A673 (cell line): ENCODE data around the gene GLRA2. TPM values are rescaled to one million over a fixed set of nuclear protein-coding genes. Genes with fewer than 3 reads are reported as not detected.

Source experiments
- Bru-seq: library from RNA; stranded (reverse); fragments of 400-500 nt; gene quantifications from one replicate; lab custom pipeline; 2021; lab: Mats Ljungman, UMichigan
- BruChase-seq, 2 experiments: library from RNA; stranded (reverse); fragments of 400-500 nt; gene quantifications; one replicate each; lab custom pipeline; 2021; lab: Mats Ljungman, UMichigan
- BruUV-seq: library from RNA; stranded (reverse); fragments of 400-500 nt; replicated peaks from 2 replicates; lab custom pipeline; 2021; lab: Mats Ljungman, UMichigan
- CTCF ChIA-PET: fragments of 300-600 bp; sonication (Branson Sonifier 250); formaldehyde crosslinking; loops from one replicate; lab custom pipeline; 2022; ENCODE audit warnings: antibody characterized with exemption; lab: Charles Lee
- POLR2A ChIA-PET: fragments of 300-600 bp; sonication (Branson Sonifier 250); formaldehyde crosslinking; loops from one replicate; lab custom pipeline; 2022; ENCODE audit warnings: antibody characterized with exemption; ENCODE audit not compliant: low non-redundant PET; lab: Charles Lee
- DNase-seq: peaks from one replicate; pipeline ENCODE4 v3.0.0-alpha.2; 2015; ENCODE audit warnings: low spot score
- H3K27ac ChIP-seq: fragments of 200-600 bp; sonication (generic); 2 replicates; pipeline ENCODE4 v1.5.1; 2016; ENCODE audit warnings: mixed run types, low read depth, mild to moderate bottlenecking, mixed read lengths, antibody characterized with exemption, low read length; ENCODE audit not compliant: poor library complexity, severe bottlenecking
- H3K27me3 ChIP-seq: fragments of 200-600 bp; sonication (generic); replicated peaks from 2 replicates; pipeline ENCODE4 v1.6.1; 2017; ENCODE audit warnings: mixed run types, low read depth, mild to moderate bottlenecking, mixed read lengths, antibody characterized with exemption, low read length; ENCODE audit not compliant: insufficient read depth, poor library complexity
- H3K36me3 ChIP-seq: fragments of 200-600 bp; sonication (generic); 2 replicates; pipeline ENCODE4 v1.6.1; 2016; ENCODE audit warnings: mixed run types, mild to moderate bottlenecking, mixed read lengths, antibody characterized with exemption, low read length; ENCODE audit not compliant: insufficient read depth, poor library complexity, severe bottlenecking
- H3K4me1 ChIP-seq: fragments of 200-600 bp; sonication (generic); 2 replicates; pipeline ENCODE4 v1.6.1; 2017; ENCODE audit warnings: mixed run types, mild to moderate bottlenecking, mixed read lengths, antibody characterized with exemption, low read length; ENCODE audit not compliant: insufficient read depth, poor library complexity, severe bottlenecking
- H3K4me3 ChIP-seq: fragments of 200-600 bp; sonication (generic); 2 replicates; pipeline ENCODE4 v1.5.1; 2016; ENCODE audit warnings: low read depth, mixed run types, mild to moderate bottlenecking, mixed read lengths, low read length; ENCODE audit not compliant: poor library complexity, severe bottlenecking
- H3K9me3 ChIP-seq: fragments of 200-600 bp; sonication (generic); 2 replicates; pipeline ENCODE4 v1.6.1; 2016; ENCODE audit warnings: mixed run types, low read depth, mild to moderate bottlenecking, mixed read lengths, antibody characterized with exemption, low read length; ENCODE audit not compliant: poor library complexity, severe bottlenecking
- EZH2 ChIP-seq: fragments of 200-600 bp; sonication (generic); IDR thresholded peaks from 2 replicates; pipeline ENCODE4 v1.6.1; 2017; ENCODE audit warnings: borderline replicate concordance, low read depth, mild to moderate bottlenecking, mixed read lengths, antibody characterized with exemption, low read length; ENCODE audit not compliant: poor library complexity, severe bottlenecking
- intact Hi-C: fragments of 100-400 bp; cut with micrococcal nuclease; formaldehyde crosslinking; loops from one replicate; pipeline ENCODE4 v1.10.0; 2022; ENCODE audit not compliant: unreplicated experiment
- long read RNA-seq: library from polyadenylated mRNA; stranded (forward); transcript quantifications from one replicate; pipeline ENCODE4 v2.0.0, GENCODE V29; 2022
- total RNA-seq: library from RNA; stranded (reverse); gene quantifications from 2 replicates; pipeline ENCODE4 v1.2.3, GENCODE V29; 2021
- TF ChIP-seq, protein P1 (sequence below): fragments of 300-800, 200-600 bp; sonication (generic); conservative IDR thresholded peaks from 2 replicates; pipeline ENCODE4 v1.5.1; 2017; ENCODE audit warnings: low read depth, mild to moderate bottlenecking, antibody characterized with exemption, low read length, moderate library complexity, mixed read lengths

GLRA2 gene
- total RNA-seq: not detected in 2 replicates
- percentile 0 among the genes with signal in this experiment for Bru-seq, nascent RNA
- not detected for BruChase-seq, experiment 1, labeled RNA remaining after a 2-hour chase
- BruChase-seq, experiment 2, labeled RNA remaining after a 6-hour chase: percentile 0 among the genes with signal in this experiment
- long read RNA-seq: 0 reads

DNA sequence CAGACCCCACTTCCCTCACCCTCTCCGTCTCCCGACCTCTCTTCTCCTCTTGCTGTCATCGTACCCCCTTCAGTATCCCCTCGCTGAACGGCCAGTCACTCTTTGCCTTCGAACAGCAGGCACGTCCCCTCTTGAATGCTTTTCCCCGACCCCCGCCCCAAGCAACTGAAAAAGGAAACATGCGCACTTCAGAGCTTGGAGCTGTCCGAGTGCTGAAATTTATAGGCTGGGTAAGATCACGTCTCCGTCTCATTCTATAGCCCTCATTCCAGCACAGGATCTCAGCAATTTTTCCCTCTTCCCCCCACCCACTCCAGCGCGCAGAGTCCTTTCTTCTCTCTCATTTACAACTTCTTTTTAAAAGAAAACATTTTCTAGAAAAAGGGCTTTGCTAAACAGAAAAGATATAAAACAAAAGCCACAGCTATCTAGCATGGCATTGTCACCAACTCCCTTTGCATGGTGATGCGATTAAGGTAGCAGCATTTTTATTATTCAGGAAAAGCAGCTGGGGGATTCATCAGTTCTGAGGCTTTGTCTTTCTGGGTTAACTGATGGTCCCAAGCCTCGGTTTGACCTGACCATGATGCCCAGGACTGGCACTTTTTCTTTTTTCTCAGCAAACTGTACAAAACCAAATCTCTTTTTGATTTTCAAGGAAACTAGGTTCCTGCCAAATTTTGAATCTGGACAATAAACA, at the start of gene GLRA2:
Gene GLRA2, plus strand, starts transcription at position 247 of the 700 bp plus-strand sequence. CDS start 522 bp downstream, outside the sequence.
- DNase-seq: peak; percentile 46
- H3K36me3 ChIP-seq: no peaks in the 10 kb centered on the region
- no peak within 1 kb of the TSS for H3K4me3 ChIP-seq
- ChIA-PET CTCF (interaction anchor here (0.7 to 1.7 kb wide), 5 partner anchors 9 to 713 kb away, joined by 3 to 5 read pairs (median 3); no protein-coding TSS in a partner anchor), POLR2A (no interaction called here)
- H3K27ac ChIP-seq: no peak within 1 kb of the TSS
- TF ChIP-seq, protein P1, sequence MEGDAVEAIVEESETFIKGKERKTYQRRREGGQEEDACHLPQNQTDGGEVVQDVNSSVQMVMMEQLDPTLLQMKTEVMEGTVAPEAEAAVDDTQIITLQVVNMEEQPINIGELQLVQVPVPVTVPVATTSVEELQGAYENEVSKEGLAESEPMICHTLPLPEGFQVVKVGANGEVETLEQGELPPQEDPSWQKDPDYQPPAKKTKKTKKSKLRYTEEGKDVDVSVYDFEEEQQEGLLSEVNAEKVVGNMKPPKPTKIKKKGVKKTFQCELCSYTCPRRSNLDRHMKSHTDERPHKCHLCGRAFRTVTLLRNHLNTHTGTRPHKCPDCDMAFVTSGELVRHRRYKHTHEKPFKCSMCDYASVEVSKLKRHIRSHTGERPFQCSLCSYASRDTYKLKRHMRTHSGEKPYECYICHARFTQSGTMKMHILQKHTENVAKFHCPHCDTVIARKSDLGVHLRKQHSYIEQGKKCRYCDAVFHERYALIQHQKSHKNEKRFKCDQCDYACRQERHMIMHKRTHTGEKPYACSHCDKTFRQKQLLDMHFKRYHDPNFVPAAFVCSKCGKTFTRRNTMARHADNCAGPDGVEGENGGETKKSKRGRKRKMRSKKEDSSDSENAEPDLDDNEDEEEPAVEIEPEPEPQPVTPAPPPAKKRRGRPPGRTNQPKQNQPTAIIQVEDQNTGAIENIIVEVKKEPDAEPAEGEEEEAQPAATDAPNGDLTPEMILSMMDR: no peak
- TF ChIP-seq EZH2: no peak
- H3K27me3 ChIP-seq: peaks cover 11% of the 10 kb centered on the region
- no peaks in the 10 kb centered on the region for H3K4me1 ChIP-seq
- no TSS peak for BruUV-seq
- no peaks in the 10 kb centered on the region for H3K9me3 ChIP-seq
- intact Hi-C loops: loop anchor here (5.0 kb wide), 1 partner anchor 482 kb away; no protein-coding TSS in a partner anchor

DNA sequence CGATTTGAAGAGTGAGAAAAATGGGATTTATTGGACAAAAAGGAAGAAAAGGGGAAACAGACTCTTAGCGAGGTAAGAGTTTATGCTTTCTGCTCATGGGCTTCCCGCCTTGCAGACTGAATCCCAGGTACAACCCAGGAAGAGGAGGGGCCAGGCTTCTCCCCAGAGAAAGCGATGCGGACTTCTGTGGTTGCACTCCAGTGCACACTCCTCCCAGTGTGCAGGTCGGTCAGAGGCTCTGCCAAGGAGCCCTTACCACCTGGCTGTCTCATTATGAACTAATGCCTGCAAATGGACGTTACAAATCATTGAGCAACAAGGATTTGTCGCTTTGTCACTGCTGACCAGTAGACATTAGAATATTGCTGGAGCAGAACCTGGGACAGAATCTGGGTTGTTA, 39.9 kb upstream of the GLRA2 start:
- H3K36me3 ChIP-seq: no peaks in the 10 kb centered on the region
- POLR2A ChIA-PET: no interaction called here
- no peak for TF ChIP-seq EZH2
- TF ChIP-seq, protein P1: no peak
- no peak overlapping the region for H3K27ac ChIP-seq
- peaks cover 3% of the 10 kb centered on the region for H3K4me1 ChIP-seq
- no peaks in the 10 kb centered on the region for H3K9me3 ChIP-seq
- no peak for DNase-seq
- no TSS peak for BruUV-seq
- no peak overlapping the region for H3K4me3 ChIP-seq
- H3K27me3 ChIP-seq: no peaks in the 10 kb centered on the region
- CTCF ChIA-PET: no interaction called here
- intact Hi-C loops: no loop called here

DNA sequence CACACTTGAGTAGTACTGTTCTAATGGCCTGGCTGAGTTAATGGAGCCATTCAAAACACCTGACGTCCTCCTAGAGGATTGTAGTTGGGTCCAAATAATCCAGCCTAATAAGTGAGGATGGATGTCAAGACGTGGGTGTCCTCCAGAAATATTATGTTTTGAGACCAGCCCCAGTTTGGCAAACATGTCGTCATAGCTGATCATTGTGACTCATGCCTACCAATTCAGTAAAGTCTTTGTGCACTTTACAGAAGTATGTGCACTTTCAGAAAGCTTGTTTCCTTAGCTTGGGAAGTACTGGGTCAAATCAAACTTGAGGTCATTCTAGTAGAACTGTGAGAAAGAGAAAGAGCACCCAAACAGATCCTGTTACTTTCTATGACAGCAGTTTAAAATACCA, 37.6 kb upstream of the GLRA2 start:
- POLR2A ChIA-PET: no interaction called here
- Histone ChIP-seq H3K4me1 (peaks cover 3% of the 10 kb centered on the region), H3K36me3 (no peaks in the 10 kb centered on the region), H3K4me3 (no peak overlapping the region), H3K27me3 (no peaks in the 10 kb centered on the region), H3K9me3 (no peaks in the 10 kb centered on the region), H3K27ac (no peak overlapping the region)
- TF ChIP-seq, protein P1: no peak
- TF ChIP-seq EZH2: no peak
- intact Hi-C loops: no loop called here
- CTCF ChIA-PET: no interaction called here
- no peak for DNase-seq
- BruUV-seq: no TSS peak
